Measurements from ENCODE around the gene CUEDC1. TPM values are rescaled to one million over a fixed set of nuclear protein-coding genes. Genes with fewer than 3 reads are reported as not detected.

The CUEDC1 gene
- total RNA-seq, 1 donor from 2014 or later: 0.29 TPM

GRCh38 chr17:57902800-57903759 is 52.1 kb downstream of the CUEDC1 start:
- intact Hi-C loops (cut with micrococcal nuclease): no loop called here

DNA sequence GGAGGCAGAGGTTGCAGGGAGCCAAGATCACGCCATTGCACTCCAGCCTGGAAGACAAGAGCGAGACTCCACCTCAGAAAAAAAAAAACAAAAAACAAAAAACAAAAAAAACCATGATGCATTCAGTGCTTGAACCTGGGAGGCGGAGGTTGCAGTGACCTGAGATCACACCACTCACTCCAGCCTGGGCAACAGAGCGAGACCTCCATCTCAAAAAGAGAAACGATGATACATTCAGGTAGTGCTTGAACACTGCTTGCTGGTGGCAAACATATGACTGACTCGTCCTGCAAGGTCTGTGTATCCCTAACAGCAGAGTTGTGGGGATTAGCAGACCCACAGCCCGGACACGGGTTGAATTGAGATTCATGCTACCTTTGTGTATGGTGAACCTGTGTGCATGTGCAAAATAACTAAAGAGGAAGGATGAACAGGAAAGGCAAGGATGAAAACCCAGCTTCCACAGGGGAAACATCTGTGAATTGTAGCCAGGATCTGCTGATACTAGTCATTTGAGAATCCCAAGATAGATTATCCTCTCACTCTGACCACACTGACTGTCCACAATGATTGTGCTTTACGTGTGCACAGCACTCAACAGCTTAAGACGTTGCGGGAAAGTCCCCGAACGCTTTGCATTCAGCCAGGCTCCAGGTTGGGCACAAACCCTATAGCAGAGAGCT is 53.0 kb downstream of the CUEDC1 start:
- intact Hi-C loops (cut with micrococcal nuclease): no loop called here

DNA sequence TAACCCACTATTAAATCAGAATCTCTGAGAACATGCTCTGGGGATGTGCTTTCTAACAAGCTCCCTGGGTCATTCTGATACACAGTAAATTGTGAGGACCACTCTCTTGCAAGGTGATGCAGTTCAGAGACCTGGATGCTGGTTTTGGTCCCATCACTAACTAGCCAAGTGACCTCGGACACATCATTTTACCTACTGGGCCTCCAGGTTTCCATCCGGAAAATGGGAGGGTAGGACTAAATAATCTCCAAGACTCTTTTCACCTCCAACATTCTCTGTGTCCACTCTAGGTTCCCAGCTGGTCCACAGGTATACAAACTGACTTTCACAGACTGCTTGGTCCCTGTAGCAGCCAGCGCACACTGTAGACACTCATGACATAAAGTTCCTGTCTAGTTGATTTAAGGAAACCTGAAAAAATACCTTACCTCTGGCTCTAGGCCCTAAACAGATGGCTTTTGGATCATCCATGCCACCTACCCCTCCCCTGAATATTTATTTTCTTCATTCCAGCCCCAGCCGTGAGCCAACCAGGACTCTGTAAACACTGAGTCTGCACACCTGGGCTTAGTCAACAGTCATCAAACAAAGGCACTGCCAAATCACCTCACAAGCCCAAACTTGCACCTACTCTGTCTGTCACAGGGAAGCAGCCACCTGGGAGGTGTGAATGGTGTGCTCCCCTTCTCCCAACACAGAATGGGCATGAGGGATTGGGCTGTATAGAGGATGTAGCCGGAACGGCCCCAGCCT is 54.0 kb downstream of the CUEDC1 start:
- intact Hi-C loops (cut with micrococcal nuclease): no loop called here

- intact Hi-C loops (cut with micrococcal nuclease): no loop called here
Observed at GRCh38 chr17:57899822-57900221, 55.4 kb downstream of the CUEDC1 start.

GRCh38 chr17:57899391-57899790 is 55.8 kb downstream of the CUEDC1 start:
- intact Hi-C loops (cut with micrococcal nuclease): no loop called here

GRCh38 chr17:57898487-57899311 is 56.5 kb downstream of the CUEDC1 start:
- intact Hi-C loops (cut with micrococcal nuclease): no loop called here

DNA sequence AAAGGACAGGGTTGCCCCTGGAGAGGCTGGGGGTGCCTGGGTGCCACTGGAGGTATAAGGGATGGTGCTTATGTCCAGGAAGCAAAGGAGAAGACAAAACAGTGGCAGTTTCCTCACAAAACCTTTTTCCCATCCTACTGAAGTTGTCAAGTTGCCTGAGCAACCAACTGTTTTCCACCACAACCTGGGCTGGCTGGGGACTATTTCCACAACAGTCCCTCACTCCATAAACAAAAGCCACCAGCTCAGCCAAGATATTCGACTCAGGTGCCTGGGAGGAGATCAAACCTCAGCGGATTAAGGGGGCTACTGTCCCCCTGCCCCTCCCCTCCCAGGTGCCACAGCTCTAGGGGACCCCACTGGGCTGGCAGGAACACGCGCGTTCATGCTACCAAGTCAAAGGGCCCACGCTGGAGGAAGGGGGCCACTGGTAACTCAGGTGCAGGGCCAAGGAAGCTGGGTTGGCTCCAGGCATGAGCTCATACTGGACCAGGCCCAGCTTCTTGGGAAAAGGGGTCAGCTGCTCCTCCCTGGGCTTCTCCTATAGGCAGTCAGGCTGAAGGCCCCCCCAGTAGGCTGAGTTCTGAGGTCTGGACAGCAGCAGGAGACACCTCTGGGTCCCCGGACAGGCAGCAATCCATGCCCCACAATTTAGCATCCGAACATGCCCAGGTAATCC is 59.7 kb downstream of the CUEDC1 start:
- intact Hi-C loops (cut with micrococcal nuclease): no loop called here

DNA sequence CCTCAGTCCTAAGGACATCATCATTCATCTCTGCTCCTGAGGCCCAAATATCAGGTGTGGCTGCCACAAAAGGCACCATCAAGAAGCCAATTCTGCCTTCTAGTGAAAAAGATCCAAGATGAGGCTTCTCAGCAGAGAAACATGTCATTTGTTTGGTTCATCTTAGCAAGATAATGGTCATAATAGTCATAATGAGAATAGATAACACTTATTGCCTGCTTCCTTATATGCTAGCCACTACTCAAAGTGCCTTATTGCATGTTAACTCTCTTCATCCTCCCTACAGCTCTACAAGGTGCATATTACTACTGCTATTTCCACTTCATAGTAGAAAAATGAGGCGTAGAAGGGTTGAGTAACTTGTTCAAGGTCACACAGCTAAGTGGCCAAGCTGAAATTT is 60.4 kb downstream of the CUEDC1 start:
- intact Hi-C loops (cut with micrococcal nuclease): loop anchor here (5.0 kb wide), 1 partner anchor 38 kb away; no protein-coding TSS in a partner anchor

- intact Hi-C loops (cut with micrococcal nuclease): loop anchor here (1.0 to 5.0 kb wide), 6 partner anchors 36 to 279 kb away; no protein-coding TSS in a partner anchor
Observed at GRCh38 chr17:57892820-57893595, 62.2 kb downstream of the CUEDC1 start.

- intact Hi-C loops (cut with micrococcal nuclease): loop anchor here (1.0 to 5.0 kb wide), 6 partner anchors 35 to 280 kb away; no protein-coding TSS in a partner anchor
Observed at GRCh38 chr17:57892146-57892819, 62.9 kb downstream of the CUEDC1 start.

DNA sequence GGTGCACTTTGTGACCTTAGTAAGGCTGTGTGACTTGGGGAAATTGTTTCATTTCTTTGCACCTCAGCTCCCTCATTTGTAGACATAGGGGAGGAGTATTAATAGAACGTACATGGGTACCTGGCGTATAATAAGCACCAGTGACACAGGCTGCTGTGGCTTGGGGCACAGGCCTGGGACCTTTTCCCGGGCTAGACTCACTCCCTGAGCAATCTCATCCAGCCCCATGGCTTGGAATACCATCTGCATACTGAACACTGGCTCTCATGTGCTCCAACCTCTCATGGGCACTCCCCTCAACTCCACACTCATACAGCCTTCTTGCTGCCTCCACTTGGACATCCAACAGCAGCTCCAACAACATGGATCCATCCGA is 64.4 kb downstream of the CUEDC1 start:
- intact Hi-C loops (cut with micrococcal nuclease): loop anchor here (5.0 kb wide), 1 partner anchor 34 kb away; no protein-coding TSS in a partner anchor

DNA sequence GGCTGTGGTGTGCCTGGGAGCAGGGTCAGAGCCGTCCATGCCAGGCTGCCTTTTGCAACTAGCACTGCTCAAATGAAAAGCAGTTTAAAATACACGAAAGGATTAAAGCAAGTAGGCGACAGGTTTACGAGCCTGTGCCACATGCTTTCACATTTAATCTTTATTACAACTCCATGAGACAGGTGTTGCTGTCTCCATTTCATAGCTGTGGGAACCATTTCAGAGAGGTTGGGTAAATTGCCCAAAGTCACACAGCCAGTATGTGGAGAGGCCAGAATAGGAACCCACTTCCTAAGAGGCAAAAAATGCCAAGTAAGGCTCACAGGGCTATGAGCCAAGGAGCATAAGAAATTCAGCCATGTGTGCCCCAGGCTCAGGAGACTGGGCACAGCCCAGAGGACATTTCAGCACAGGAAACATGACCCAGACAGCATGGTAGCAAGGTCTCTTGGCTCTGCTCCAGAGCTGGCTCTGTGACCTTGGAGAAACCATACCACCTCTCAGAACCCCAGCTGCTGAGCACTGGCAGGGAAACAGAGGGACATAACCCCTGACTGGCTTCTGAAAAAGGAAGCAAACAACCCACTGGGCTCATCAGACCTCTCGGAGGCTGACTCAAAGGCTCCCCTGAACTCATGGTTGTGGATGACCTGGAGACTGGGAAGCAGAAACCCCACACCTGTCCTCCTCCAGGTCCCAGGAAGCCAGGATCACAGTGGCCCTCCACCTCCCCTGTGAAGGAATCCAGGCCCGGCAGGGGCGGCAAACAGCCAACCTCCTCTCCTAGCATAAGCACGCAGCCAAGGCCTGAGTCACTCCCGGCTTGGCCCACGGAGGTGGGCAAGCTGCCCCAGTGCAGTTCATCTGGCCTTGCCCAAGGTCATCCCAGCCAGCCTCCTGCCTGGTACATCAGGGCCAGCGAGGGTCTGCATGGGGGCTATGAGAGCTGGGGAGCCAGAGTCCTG is 65.0 kb downstream of the CUEDC1 start:
- intact Hi-C loops (cut with micrococcal nuclease): loop anchor here (5.0 kb wide), 1 partner anchor 33 kb away; no protein-coding TSS in a partner anchor

DNA sequence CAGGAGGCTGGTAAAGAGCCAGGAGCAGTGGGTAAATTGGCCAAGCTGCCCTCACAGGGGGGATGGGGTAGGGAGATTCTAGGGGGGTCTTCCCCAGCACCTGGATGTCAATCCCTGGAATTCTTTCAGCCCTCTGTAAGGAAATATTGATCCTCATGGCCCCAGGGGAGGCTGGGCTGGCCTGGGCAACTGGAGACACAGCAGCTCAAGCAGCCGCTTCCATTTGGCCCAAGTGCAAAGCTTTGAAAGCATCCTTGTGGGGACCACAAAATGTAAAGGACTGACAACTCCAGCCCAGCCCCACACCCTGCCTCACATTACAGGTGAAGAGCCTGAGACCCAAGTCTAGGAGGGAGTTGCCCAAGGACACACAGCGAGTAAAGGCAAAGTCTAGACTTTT is 66.0 kb downstream of the CUEDC1 start:
- intact Hi-C loops (cut with micrococcal nuclease): no loop called here

GRCh38 chr17:57888311-57889216 is 66.6 kb downstream of the CUEDC1 start:
- intact Hi-C loops (cut with micrococcal nuclease): no loop called here

DNA sequence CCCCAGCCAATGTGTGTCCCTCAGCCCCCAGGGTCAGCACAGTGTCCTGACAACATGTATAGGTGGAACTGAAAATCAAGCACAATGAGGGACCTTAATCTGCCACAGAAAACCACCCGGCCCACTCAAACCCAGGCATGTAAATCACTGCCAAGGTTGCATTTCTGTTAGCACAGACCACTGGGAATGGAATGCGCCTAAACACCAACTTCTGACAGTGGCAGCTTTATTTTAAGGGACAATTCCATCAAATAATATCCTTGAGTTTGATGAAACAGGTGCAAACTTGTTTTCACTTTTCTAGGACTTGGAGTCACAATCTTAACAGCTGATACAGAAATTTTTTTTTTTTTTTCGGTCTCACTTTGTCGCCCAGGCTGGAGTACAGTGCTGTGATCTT is 68.1 kb downstream of the CUEDC1 start:
- intact Hi-C loops (cut with micrococcal nuclease): no loop called here

- intact Hi-C loops (cut with micrococcal nuclease): no loop called here
Observed at GRCh38 chr17:57886020-57886419, 69.2 kb downstream of the CUEDC1 start.
